C1 segment of cervical spinal cord (tissue), 14 donors: ENCODE data around the gene TEAD3.
A peak's percentile ranks its signal among the peaks of the same experiment; 100 is the strongest.

Experiments
- DNase-seq, 14 donors: peaks; one replicate each; lab custom pipeline; 2025; lab: John Stamatoyannopoulos, UW

The TEAD3 gene

DNA sequence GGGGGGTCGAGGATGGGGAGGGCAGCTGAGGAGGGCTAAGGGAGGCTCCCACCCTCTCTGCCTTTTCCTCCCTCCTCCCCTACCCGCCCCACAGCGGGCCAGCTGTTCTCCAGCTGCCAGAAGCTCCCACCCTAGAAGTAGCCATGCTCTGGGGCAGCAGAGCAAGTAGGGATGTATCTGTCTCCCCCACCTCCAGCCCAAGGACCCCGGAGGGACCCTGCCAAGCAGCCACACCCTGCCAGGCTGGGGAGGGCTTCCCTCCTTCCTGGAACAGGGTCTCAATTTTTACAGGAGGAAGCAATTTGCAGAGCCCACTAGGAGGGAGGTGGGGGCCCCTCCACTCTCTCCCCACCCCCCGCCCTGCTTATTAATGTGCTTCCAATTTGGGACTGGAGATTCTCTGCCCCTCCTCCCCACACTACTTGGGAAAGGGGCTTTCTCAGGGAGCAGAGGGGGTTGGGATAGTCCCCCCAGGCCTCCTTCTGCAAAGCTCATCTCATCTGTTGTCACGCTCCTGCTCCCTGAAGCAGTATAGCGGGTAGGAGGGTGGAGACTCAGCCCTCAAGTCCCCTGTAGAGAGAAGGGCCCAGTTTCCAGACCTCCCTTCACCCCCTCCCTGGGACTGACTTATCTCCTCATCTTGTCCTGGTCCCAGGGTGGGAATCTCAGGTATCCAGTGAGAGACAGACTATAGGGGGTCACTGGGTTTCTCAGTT lies 4.5 kb downstream of the TEAD3 start:
- no peak for DNase-seq

DNA sequence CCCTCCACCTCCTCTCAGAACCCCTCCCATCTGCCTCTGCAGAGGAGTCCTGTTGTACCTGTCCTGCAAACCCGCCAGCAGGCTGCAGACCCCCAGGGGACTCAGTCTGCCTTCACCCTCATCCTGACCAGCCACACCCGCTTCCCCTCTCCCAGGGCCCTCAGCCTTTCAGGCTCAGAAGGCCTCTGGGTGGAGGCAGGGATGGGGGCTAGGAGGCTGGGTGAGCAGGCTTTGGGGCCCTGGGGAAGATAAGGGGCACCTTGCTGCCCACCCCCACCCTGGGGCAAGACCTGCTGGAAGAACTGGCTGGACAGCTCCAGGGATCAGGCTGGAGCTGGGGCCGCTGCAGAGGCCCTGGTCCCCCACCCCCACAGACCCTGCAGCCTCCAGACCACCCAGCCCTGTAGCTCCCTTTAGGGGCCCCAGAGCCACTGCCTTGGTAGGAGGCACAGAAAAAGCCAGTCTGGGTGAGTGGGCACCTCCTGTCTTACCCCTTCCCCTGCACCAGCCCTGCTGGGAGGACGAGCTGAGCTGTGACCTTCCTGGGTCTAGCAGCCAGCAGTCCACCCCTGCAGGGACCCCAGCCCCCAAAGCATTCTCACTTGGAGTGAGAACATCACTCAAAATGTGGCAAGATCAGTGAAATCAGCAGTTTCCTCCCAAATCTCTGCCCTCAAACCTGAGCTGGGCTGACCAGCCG lies 5.2 kb downstream of the TEAD3 start:
- DNase-seq: no peak

DNA sequence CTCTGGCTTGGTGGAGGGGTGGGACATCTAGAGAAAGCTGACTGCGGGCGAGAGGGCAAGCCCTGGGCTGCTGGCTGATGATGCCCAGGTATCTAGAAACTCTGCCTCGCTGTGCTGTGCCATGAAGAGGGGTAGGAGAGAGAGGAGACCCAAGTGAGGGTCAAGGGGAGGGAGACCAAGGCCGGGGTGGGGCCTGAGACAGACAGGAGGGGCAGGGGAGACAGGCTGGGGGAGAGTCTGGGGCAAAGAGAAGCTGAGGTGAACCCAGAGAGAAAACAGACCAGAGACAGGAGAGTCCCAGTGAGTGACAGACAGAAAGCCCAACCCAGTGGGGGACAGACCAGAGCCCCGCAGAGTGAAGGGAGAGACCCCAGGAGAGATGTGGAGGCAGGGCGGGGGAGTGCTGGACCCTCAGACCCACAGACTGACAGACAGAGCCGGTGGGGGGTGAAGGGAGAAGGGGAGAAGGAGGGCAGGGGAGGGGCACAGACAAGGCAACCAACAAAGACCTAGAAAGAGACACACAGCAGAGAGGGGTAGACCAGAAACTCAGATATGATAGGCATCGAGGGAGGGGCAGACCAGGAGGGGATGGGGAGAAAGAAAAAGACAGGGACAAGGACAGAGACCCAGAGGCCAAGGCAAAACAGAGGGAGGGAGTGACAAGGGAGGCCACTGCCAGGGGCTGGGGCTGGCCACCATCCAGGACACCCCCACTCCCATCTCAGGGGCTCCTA lies 5.9 kb downstream of the TEAD3 start:
- no peak for DNase-seq

DNA sequence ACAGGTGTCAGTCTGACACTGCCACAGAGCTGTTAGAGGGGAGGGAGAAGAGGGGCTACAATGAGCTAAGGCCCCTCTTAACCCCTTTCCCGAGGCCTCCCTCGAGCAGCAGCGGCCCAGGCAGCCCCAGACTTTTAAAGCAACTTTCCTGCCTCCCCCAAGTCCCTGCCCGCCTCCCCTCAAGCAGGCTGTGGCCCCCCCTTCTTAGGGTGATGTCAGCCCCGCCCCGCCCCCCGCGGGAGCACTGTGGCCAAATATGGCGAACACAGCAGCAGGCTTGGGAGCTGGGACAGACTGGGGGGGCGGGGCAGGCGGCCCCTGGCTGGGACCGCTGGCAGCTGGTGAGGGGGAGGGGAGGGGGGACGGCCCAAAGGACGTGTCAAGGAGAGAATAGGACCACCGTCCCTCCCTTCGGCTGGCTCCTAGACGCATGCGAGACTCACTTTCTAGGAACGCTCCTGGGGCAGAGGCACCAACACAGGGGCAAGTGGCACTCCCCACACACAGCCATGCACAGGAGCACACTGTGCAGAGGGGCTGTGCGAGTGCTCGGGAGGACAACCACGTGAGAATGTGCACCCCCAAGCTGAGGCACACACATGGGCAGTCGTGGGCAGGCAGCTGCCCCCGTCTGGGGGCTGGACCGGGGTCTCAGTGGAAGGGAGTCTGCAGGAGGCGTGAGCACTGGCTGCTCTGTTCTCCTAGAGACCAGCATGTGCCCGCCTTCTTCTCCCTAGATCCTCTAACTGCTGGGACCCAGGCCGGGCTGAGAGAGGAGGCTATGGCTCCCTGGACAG lies 6.7 kb downstream of the TEAD3 start:
- peak in 6 of 14 donors; percentile 13 to 58 (median 29) for DNase-seq

DNA sequence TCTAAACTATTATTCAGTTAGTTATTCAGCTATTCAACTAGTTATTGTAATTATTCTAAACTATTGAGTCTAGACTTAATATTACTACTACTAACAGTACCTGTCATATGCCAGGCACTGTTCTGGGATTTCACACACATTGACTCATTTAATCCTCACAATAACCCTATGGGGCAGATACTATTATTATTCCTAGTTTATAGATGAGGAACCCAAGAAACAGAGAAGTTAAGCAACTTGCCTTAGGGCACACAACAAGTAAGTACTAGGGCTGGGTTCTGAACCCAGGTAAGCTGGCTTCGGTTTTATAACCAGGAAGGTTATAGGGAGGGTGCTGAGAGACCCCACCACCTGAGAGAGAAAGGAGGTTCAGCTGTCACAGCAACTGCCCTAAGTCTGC lies 7.8 kb downstream of the TEAD3 start:
- DNase-seq: no peak

DNA sequence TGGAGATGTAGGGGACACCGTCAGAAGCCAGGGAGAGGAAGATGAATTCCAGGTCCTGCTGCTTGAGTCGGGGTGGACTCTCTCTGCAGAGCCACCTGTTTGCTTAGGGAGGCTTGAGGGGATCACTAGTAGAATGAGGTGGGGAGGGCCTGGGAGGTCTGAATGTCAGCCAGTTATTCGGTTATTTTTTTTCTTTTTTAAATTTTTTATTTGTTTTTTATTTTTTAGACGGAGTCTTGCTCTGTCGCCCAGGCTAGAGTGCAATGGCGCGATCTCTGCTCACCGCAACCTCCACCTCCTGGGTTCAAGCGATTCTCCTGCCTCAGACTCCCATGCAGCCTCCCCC lies 8.4 kb downstream of the TEAD3 start:
- DNase-seq: no peak

DNA sequence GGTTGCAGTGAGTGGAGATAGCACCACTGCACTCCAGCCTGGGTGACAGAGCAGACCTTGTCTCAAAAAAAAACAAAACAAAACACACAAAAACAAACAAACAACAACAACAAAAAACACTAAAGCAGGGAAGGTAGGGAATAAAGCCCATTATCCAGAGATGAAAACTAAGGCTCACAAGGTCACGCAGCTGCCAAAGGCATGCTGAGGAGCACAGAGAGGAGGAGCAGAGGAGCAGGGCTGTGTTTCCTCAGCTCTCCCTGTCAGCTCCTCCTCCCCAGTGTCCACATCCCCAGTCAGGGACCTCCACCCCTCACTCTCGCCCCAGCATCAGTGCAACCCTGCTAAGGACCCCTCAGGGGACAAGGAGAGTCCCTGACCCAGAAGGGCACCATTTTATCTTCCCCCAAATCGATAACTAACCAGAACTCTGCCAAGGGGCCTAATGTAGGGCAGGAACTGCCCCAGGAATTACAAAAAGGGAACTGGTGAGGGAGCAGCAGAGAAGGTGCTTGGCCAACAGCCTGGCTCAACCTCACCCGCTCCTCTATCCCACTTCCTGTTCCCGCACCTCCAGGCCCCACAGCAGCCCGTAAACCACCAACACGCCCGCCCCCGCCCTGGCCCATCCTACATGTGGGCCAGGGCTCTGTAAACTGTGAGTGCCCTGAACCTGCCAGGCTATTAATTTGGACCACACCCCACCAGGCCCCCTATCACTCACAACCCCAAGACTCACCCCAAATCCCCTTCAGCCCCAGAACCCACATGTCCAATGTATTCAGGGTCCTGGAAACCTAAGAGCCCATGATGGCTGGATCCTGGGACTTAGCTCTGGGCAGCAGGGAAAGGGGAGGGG lies 9.0 kb downstream of the TEAD3 start:
- DNase-seq: no peak

DNA sequence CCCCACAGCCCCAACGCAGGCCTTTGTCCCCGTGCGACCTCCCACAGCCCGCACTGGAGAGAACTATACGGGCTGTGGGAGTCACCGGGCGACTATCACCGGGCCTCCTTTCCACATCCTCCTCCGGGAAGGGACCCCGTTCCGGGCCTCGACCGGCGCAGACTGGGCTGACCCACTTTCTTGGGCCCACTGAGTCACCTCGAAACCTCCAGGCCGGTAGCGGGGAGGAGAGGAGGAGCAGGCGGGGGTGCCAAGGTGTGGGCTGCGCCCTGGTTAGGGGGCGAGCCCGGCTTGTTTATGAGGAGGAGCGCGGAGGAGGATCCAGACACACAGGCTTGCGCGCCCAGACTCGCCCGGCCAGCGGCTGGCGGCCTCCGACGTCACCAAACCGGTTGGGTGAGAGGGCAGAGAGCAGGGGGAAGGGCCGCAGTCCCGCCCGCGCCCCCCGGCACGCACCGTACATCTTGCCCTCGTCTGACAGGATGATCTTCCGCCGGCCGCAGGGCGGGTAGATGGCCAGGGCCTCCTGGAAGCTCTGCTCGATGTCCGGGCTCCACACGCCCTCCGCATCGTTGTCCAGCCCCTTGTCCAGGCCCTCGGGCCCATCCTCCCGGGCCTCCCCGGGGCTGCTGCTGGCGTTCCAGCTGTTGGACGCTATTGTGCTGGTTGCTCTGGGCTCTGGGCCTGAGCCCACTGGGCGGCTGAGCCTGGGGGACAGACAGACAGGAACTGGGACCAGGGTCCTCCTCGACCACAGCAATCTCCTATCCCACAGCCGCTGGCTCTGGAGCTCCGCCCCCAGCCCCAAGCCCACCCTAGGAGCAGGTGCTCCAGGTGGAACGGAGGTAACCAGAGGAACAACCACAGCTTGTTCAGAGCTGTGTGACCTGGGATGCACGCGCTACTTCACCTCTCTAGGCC lies 10.6 kb downstream of the TEAD3 start:
- no peak for DNase-seq

DNA sequence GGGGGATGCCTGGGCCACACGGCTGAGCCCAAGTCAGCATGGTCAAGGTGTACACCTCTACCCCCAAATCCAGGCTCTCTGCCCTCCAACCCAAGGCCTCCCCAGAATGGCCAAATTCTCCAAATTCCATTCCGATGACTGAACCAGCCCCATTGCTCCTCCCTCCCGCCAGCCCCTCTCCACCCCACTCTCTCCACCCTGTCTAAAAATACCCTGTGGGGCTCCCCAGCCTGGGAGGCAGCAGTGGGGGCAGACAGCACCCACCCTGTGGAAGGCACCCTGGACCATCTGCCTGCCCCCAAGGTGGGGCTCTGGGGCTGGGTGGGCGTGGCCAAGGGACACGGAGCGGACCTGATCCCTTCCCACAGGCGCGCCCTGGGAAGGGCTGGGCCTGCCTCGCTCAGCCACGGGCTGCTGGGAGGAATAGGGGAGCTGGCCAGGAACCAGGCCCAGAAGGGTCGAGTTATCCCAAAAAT lies 11.4 kb downstream of the TEAD3 start:
- DNase-seq: no peak

DNA sequence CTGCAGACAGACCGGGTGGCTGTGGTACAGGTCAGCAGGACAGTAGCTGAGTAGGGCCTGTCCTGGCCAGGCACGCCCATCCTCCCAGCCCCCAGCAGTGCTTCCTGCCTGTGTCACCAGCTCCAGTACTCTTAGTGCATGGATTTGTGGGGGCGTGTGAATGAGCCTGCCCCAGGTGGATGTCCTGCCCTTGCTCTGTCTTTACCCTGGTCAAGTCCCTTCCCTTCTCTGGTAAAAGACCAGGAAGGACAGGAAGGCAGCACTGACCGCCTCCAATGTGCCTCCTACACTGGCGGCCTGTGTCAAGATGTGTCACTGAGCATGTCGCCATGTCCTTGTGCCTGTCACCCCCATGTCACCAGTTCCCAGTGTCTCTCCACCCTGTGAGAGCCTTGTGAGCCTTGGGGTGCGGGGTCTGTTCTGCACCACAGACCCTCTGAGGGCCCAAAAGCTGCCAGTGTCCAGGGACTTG lies 11.9 kb downstream of the TEAD3 start:
- no peak for DNase-seq

DNA sequence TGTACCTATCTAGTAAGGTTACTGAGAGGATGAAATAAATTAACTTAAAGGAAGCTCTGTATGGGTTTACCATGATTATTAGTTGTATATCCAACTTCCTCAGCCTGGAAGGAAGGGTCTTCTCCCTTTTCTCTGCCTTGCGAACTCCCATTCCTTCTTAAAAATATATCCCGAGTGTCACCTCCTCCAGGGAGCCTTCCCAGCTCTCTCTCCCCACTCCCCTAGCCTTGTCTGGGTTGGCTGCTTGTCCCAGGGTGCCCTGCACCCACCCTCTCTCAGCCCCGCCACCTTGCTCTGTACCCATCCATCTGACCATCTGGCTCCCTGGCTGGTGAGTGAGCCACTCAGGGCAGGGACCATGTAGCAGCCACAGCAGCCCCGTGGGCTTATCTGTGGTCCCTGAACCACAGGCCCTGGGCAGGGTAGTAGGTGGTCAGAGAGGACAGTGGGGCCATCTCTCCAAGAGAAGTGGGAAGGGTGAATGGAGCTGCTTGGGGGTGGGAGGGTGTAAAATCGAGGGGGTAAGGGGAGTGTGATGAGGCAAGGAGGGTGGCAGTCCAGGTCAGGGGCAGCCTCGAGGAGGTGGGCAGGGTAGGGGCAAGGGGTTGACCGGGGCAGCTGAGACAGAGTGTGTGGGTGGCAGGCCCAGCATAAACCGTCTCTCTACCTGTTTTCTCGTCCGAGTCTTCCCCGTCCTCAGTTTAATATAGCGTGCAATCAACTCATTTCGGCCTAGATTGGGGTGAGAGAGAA lies 12.8 kb downstream of the TEAD3 start:
- DNase-seq: no peak

DNA sequence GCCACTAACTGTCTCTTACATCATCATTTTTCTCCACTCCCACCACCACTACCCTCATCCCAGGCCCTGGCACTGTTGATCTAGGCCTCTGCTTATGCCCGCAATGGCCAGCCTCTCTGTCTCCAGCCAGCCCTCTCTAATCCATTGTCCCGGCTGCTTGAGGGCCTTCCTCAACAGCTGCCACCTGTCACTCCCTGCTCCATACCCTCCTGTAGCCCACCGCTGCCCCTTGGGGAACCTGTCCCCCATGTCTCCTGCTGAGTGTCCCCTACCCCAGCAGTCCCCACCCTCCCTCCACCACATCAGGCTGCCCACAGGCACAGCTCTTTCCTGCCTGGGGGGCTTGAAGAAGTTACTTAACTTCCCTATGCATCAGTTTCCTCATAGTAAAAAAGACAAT lies 13.4 kb downstream of the TEAD3 start:
- DNase-seq: no peak

DNA sequence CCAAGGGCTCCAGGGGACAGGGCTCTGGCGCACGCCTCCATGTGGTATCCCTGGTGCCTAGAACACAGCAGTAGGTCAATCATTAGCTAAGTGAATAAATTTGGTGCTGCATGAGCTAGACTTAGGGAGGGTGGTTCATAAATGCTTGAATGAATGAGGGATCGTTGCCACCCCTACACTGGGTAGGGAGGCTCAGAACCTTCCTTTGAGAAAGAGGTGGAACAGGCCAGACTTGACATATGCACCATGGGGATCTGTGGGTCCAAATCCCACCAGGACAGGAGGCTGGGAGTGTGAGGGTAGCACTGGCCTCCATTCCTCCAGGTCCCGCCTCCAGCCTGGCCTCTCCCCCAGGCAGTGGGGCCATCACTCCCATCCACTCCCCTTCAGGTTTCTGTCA lies 13.8 kb downstream of the TEAD3 start:
- no peak for DNase-seq

DNA sequence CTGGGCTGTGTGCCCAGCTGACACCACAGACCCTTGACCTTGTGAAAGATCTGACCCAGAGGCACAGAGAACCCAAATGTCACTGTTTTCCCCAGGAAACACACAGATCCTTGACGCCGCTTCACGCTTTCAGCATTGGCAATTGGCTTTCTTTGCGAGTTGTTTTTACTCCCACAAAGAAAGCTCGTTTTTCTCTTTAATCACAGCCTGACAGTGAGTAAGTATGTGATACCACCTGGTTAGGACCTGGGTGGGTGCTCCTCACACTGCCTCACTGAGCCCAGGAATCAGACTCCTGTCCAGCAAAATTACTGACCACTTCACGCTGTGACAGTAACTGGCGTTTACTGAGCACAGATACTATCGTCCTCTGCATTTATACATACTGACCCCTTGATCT lies 15.7 kb downstream of the TEAD3 start:
- no peak for DNase-seq

DNA sequence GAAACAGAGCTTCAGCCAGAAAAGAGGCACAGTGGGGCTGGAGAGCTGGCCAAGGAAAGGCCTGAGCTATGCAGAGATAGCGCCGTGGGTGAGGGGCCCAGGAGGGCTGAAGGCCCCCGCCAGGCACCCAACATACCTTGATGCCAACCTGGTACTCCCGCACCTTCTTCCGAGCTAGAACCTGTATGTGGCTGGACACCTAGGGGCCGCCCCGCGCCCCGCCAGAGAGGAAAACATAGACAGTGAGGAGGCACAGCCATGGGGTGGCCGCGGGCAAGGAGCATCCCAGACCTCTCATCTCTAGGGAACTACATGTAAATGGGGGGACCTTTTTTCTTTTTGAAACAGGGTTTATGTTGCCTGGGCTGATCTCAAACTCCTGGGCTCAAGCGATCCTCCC lies 16.7 kb downstream of the TEAD3 start:
- no peak for DNase-seq

DNA sequence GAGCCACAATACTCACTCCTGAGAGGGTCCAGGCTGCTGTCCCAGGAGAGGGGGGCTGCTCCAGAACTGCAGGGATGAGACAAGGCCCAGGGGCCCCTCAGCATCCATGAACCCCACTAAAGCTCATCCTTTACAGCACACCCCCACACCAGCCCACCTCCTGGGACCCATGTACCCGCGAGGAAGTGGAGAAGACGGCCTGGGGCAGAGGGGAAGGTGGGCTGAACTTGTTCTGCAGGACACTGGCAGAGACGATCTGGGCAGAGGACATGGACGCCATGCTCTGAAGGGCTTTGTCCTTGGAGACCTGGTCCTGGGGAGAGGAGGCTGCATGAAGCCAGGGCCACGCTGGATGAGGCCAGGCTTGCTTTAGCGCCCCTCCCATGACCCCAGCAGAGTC lies 18.6 kb downstream of the TEAD3 start:
- DNase-seq: no peak

DNA sequence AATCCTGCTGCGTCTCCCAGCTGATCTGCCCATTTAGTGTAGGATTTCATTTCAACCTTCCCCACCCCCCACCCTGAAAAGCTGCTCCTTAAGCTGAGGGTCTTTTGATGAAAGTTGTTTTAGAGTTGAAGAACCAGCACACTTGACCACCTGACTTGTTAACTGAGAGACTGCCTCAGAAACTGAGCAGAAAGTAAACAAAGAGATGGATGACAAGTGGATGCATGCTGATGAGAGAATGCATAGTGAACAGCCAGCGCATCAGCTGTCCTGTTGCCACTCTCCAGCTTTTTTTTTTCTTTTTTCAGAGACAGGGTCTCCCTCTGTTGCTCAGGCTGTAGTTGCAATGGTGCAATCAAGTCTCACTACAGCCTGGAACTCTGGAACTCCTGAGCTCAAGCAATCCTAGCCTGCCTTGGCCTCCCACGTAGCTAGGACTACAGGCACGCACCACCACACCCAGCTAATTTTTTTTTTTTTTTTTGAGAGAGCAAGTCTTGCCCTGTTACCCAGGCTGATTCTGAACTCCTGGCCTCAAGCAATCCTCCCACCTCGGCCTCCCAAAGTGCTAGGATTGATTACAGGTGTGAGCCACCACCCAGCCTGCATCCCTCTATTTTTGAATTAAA lies 19.2 kb downstream of the TEAD3 start:
- no peak for DNase-seq

DNA sequence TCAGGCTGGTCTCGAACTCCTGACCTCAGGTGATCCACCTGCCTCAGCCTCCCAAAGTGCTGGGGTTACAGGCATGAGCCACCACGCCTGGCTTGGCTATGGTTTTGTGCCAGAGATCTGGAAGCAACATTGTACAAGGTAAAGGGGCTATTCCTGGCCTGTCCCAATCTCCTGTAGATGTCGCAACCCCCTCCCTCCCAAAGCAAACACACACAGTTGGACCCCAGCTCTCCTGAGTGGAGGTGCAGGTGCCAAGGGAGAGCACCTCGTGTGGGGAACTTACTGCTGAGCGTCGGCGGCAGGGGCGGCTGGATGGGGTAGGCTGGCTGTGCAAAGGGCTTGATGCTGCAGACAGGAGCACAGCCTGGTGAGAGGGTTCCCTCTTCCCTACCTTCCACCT lies 19.9 kb downstream of the TEAD3 start:
- no peak for DNase-seq

DNA sequence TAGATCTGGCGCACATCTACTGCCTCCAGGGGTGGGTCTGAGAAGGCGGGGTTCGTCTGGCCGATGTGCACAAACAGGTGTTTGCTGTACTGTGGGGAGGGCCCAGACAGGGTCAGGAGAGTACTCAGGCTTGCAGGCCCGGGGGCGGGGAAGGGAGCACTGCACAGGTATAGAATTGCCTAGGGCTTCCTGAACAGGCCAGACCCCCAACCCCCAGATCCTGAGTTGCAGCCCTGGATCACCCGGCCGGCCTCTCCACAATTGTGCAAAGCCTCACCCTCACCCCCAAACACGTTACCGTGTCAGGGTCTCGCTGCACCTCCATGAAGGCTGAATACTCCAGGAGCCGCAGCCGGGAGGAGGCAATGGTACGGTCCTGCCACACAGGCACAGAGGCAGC lies 20.9 kb downstream of the TEAD3 start:
- DNase-seq: no peak
